ENCODE results near the gene RBM4B.

Gene RBM4B

DNA sequence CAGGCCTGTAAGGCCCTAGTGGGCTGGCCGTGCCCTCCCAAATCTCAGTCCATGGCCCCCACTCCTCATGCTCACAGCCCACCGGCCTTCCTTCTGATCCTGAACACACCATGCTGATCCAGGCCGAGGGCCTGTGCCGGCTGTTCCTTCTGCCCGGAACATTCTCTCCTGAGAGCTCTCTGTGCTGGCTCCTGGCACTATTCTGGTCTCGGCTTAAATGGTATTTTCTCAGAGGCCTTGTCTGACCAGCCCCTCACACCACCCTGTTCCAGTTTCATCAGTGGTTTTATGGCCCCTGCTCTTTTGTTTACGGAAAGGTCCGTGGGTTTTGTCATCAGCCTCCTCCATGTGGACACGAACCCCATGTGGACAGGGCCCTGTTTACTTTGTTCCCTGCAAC, 29.3 kb upstream of the RBM4B start:
- DNase-seq: no peak

DNA sequence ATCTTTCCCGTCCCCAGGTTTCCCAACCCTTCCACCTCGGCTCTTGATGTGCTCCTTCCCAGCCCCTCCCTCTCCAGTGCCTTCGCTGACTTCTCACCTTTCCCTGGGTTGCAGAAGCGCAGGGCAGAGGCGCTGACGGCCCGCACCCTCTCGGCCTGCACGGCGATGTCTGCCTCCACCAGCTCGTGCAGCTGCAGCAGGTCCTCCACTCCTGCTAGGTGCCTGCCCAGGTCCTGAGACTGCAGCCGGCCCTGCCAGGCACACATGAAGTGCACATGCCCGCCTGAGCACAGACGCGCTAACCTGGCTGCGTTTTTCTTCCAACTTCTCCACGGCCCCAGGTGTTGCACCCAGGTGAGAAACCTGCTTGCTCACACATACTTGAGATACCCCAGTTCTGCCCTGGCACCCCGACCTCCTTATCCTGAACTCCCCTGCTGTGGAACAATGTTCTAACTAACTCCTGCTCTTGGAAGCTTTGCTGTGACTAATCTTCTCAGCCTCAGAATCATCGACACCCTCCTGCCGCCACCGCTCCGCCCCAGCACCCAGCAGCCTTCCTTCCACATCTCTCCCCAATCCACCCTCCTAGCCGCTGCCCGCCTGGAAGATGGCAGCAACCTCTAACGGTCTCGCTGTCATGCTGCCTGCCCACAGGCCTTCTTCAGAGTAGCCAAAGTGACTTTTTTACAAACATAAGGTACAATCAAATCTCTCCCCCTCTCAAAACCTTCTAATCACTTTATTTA, 28.1 kb upstream of the RBM4B start:
- no peak for DNase-seq

DNA sequence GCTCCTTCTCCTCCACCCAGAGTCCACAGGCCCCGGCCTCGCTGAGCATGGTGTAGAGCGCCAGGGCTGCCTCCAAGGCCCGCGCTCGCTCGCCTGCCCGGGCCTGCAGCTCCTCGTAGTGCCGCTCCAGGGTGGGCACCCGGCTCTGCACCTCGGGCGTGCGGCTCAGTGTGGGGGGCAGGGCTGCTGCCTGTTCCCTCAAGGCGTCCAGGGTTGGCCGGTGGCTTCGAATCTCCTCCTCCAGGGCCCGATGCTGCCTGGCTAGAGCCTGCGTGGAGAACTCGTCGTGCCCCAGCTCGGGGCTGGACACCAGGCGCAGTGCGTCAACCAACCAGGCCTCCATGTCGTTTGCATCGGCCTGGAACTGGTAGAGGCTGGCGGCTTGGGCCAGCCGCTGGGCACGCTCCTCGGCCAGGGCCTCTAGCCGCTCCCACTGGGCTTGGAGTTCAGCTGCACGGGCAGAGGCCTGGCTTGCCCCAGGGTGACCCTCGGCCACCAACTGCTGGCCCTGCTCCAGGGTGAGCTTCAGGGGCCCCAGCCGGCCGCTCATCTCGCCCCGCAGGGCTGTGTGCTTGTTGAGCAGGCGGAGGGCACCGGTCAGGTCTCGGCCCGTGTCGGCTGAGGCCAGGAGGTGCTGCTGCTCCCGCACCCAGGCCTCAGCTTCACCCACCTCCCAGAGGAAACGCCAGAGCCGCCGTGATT, 27.1 kb upstream of the RBM4B start:
- DNase-seq: no peak

GRCh38 chr11:66701432-66702240, 23.9 kb upstream of the RBM4B start:
- peak; percentile 99 for DNase-seq

DNA sequence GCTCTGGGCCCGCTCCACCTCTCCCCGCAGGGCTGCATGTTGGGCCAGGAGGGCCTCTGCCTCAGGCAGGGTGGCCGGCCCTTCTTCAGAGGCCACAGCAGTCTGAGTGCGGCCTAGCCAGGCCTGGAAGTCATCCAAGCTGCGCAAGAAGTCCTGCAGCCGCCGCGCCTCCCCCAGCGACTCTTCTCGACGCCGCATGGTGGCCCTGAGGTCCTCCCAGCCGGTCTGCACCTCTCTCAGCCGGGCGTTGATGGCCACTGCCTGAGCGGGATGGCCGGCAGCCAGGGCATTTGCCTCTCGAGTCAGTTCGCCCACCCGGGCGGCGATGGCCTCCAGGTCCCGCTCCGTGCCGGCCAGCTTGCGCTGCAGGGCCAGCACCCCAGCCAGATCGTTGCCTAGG, 23.1 kb upstream of the RBM4B start:
- no peak for DNase-seq

GRCh38 chr11:66700337-66700736, 22.6 kb upstream of the RBM4B start:
- DNase-seq: no peak

- DNase-seq: no peak
These were observed 20.8 kb upstream of the RBM4B start for GRCh38 chr11:66698491-66698890.

DNA sequence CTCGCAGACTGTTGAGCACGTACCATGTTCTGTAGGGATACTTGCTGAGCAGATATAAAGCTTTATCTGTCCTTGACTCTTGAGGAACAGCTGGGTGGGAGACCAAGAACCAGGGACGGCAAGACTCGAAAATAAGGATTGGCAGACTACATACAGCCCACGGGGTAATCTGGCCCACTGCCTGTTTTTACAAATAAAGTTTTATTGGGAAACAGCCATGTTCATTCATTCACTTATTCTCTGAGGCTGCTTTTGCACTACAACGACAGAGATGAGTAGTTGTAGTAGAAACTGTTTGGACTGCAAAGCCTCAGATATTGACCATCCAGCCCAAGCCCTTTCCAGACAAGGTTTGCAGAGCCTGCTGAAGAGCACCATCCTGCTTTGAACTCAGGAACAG, 20.3 kb upstream of the RBM4B start:
- DNase-seq: no peak

GRCh38 chr11:66696146-66696545, 18.5 kb upstream of the RBM4B start:
- DNase-seq: no peak

DNA sequence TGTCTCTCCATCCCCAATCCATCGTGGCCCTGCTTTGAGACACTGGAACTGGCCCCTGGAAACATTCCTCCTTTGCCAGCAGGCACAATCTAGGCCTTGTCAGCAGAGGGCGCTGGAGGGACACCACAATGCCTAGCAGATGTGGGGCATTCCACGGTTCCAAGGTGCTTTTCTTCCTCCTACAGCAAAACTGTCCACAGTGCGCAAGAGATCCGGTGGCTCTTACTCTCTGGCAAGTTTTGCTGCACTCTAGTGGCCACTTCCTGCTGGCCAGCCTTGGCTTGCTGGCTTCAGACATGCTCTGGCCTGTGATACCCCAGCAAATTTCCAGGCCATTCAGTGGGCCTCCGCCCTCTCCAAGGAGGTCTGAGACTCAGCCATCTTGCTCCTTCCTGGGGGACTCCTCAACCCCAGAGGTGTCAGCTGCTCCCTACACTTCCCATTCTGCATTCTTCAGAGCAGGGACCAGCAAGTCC, 17.1 kb upstream of the RBM4B start:
- DNase-seq: peak; percentile 91

- no peak for DNase-seq
These were observed 16.3 kb upstream of the RBM4B start for GRCh38 chr11:66694056-66694410.

DNA sequence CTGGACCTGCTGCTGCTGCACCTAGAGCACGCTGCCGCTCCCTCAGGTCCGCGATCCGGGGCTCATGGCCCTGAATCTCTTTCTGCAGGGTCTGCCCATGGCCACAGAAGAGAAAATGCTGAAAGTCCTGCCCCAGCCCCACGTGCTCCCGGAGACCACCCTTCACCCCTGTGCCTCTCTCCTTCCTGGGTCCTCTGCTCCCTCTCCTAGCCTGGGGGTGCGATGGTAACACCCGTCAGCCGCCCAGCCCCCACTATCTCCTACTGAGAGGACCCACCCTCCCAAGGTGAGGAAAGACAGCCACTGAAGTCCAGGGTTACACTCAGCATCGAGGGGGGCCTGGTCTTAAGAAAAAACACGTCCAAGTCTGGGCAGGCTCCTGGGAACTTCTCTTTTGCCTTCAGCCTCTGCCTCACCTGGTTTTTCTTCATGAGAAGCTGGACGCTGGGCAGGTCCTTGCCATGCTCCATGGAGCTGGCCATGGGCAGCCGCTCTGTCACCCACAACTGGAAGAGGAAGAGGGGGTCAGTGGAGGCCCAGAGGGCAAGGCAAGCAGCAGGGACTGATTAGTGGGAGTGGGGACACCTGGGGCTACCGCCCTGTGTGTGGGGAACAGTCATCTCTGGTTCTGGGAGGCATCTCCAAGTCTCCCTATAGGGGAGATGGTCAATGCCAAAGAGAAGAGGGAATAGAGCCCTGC, 15.8 kb upstream of the RBM4B start:
- no peak for DNase-seq

GRCh38 chr11:66692871-66693331, 15.2 kb upstream of the RBM4B start:
- no peak for DNase-seq

DNA sequence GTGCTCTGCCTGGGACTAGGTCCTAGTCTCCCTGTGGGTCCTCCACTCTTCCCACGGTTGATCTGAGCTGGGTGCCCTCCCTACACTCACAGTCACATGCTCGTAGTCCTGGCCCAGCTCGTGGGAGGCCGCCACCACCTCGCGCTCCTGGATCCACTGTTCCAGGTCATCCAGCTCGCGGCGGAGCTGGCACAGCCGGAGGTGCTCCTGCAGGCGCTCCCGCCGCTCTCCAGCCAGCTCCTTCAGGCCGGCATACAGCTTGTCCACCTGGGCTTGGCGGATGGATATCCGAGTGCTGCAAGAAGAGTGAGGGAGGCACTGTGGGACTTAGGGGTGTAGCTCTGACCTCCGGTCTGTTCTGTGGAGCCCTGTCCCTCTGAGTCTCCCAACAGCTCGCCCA, 14.8 kb upstream of the RBM4B start:
- no peak for DNase-seq

GRCh38 chr11:66691311-66691980, 13.8 kb upstream of the RBM4B start:
- DNase-seq: no peak

DNA sequence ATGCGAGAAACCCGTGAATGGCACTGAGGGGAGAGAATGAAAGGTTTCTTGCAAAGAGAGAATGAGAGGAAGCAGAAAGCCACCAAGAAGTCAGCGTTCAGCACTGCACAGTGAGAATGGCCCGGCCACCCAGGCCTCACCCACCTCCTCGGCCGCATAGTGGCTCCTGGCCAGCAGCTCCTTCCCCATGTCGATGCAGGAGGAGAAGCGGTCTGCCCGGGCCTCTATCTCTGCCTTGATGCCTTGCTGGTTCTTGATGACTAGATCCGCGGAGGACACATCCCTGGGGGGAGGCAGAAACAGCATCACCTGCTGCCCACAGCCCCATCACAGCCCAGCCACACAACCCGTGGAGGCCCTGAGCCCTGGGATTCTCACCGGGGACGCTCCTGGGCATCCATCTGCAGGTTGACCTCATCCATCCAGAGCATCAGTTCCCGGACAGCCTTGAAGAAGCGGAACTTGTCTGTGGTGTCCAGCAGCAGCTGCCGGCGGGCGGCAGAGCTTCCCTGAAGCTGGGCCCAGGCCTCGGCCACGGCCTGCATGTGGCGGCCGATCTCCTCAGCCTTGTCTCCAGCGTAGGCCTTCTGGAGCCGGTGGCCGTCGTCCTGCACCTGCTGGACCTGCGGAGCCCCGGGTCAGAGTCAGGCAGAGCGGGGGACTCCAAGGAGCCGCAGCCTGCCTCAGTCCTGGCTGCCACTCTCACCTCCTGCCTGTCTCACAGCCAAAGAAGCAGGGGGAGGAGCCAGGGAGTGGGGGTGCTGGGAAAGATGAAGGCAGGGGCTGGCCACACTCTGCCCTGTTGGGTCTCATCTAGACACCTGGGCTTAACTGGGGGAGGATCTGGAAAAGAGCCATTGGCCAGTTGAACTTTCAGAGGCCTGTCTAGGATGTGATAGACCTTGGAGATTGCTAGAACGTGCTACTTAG, 12.2 kb upstream of the RBM4B start:
- DNase-seq: no peak

- DNase-seq: no peak
These were observed 11.2 kb upstream of the RBM4B start for GRCh38 chr11:66688561-66689534.

- DNase-seq: no peak
These were observed 10.2 kb upstream of the RBM4B start for GRCh38 chr11:66687831-66688281.

DNA sequence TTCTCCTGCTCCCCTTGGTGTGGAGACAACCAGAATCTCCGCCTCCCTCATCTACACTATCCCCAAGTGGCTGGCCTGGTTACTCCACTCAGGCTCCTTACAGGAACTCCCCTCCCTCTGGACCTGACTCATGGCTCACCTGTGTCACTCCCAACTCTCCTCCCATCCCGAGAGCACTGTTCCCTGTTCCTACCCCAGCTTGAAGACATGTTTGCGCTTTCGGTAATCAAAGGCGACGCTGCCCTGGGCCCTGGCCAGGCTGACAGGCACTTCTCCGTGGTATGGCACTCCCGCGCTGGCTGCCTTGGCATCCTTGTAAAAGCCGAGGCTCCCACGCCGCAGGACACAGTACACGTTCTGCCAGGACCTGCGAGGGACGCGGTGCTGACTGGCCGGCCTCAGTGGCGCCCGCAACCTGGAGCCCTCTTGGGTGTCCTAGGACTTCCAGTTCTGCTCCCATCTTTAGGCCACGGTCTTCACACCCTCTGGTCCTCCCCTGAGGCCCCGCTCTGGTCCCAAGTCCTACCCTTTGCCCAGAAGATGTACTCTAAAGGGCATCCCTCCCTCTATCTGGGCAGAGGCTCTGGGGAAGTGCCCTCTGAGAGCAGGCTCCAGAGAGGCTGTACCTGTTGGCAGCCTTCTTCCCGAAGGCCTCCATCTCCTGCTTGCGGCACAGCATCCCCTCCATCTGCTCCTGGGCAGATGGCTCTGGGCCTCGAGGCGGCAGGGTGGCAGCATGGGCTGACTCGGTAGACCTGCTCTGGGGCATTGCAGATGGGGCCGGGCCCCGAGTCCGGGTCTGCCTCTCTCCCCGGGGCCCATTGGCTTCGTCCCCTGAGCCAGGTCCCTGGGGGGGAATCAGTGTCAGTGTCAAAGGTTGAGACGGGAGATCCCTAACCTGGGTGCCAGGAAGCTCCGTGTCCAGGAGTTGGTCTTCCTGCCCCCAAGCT, 9.4 kb upstream of the RBM4B start:
- no peak for DNase-seq
